Prostate gland (tissue), 2 donors: ENCODE results near the gene NPR2.

Experiments
- CTCF ChIP-seq, 4 experiments: fragments of 200-600 bp in 2 of 4; fragments of 450-650 bp in 2 of 4; sonication (generic) in 2 of 4; IDR thresholded peaks; 1 replicate in 3 of 4; 2 replicates in 1 of 4; pipeline ENCODE4 v1.5.1; 2016 to 2019; ENCODE audit warnings: antibody characterized with exemption in 4 of 4, mild to moderate bottlenecking in 2 of 4, moderate library complexity in 2 of 4
- POLR2A ChIP-seq: fragments of 450-650 bp; IDR thresholded peaks from one replicate; pipeline ENCODE4 v1.6.1; 2016; ENCODE audit warnings: antibody characterized with exemption, mild to moderate bottlenecking
- POLR2AphosphoS5 ChIP-seq: sonication (generic); formaldehyde crosslinking; IDR thresholded peaks from one replicate; pipeline ENCODE4 v1.6.1; 2017; ENCODE audit warnings: antibody characterized with exemption

DNA sequence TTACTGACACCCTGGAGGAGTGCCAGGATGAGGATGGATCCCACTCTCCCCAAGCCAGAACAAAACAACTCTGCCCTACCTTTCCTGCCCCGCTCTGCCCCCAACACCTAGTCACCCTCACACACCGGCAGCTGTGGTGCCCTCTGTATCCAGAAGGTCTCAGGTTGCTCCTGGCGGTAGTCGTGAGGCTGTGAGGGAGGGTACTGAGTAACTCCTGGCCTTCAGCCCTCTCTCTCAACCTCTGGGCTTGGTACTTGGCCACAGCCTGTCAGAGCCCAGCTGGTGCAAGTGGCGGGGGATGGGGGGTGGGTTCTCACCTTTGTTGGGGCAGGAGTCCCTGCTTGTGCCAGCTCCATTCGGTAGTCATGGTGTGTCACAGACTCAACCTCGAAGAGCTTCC lies 18.7 kb downstream of the NPR2 start:
- TF ChIP-seq CTCF (IDR thresholded peaks at IDR 0.05) = no peak
- no peak for TF ChIP-seq POLR2A
- TF ChIP-seq POLR2AphosphoS5 = no peak
